Rectal smooth muscle tissue (tissue), 1 donor: ENCODE measurements around the gene XYLB.
"Not testable (repeated sequence)": the region's sequence is repeated elsewhere in the genome, so short reads cannot be mapped to it uniquely, and the experiment has no call there.

Experiments
- H3K27ac ChIP-seq: one replicate; pipeline ENCODE4 v1.7.0; 2013; ENCODE audit warnings: low read depth, low read length, inconsistent platforms
- H3K27me3 ChIP-seq: one replicate; pipeline ENCODE4 v1.7.0; 2013; ENCODE audit warnings: low read length; ENCODE audit not compliant: control insufficient read depth, insufficient read depth
- H3K36me3 ChIP-seq: one replicate; pipeline ENCODE4 v1.7.0; 2013; ENCODE audit warnings: low read length; ENCODE audit not compliant: control insufficient read depth, insufficient read depth
- H3K4me1 ChIP-seq: one replicate; pipeline ENCODE4 v1.7.0; 2013; ENCODE audit warnings: low read length; ENCODE audit not compliant: control insufficient read depth, insufficient read depth
- H3K4me3 ChIP-seq: one replicate; pipeline ENCODE4 v1.7.0; 2013; ENCODE audit warnings: low read length
- H3K9ac ChIP-seq: one replicate; pipeline ENCODE4 v1.7.0; 2013; ENCODE audit warnings: low read length

Gene XYLB

GRCh38 chr3:38314112-38314763 lies 32.3 kb upstream of the XYLB start:
- H3K4me3 ChIP-seq, result no peak overlapping the region
- no peaks in the 10 kb centered on the region for H3K4me1 ChIP-seq
- no peak overlapping the region for H3K27ac ChIP-seq
- H3K27me3 ChIP-seq, result no peaks in the 10 kb centered on the region
- no peak overlapping the region for H3K9ac ChIP-seq
- no peaks in the 10 kb centered on the region for H3K36me3 ChIP-seq

GRCh38 chr3:38314764-38315487 lies 31.7 kb upstream of the XYLB start:
- no peak overlapping the region for H3K27ac ChIP-seq
- H3K36me3 ChIP-seq, result no peaks in the 10 kb centered on the region

GRCh38 chr3:38315488-38316230 lies 30.9 kb upstream of the XYLB start:
- no peaks in the 10 kb centered on the region for H3K36me3 ChIP-seq
- no peak overlapping the region for H3K9ac ChIP-seq
- no peaks in the 10 kb centered on the region for H3K4me1 ChIP-seq
- H3K4me3 ChIP-seq, result no peak overlapping the region
- H3K27me3 ChIP-seq, result no peaks in the 10 kb centered on the region
- no peak overlapping the region for H3K27ac ChIP-seq

More at GRCh38 chr3:38314764-38315487, 31.7 kb upstream of the XYLB start:
- Histone ChIP-seq H3K9ac (no peak overlapping the region), H3K27me3 (no peaks in the 10 kb centered on the region), H3K4me1 (no peaks in the 10 kb centered on the region), H3K4me3 (no peak overlapping the region)

- no peak overlapping the region for H3K9ac ChIP-seq
- no peaks in the 10 kb centered on the region for H3K27me3 ChIP-seq
- no peaks in the 10 kb centered on the region for H3K36me3 ChIP-seq
- H3K27ac ChIP-seq, result no peak overlapping the region
- H3K4me1 ChIP-seq, result no peaks in the 10 kb centered on the region
- no peak overlapping the region for H3K4me3 ChIP-seq
Measured at GRCh38 chr3:38316356-38317191, 30.0 kb upstream of the XYLB start.

- Histone ChIP-seq H3K27ac (no peak overlapping the region), H3K36me3 (no peaks in the 10 kb centered on the region), H3K4me3 (no peak overlapping the region), H3K27me3 (no peaks in the 10 kb centered on the region), H3K9ac (no peak overlapping the region), H3K4me1 (no peaks in the 10 kb centered on the region)
Measured at GRCh38 chr3:38317192-38317759, 29.3 kb upstream of the XYLB start.

GRCh38 chr3:38318766-38319671 lies 27.6 kb upstream of the XYLB start:
- Histone ChIP-seq H3K27me3 (no peaks in the 10 kb centered on the region), H3K4me3 (no peak overlapping the region), H3K27ac (no peak overlapping the region), H3K36me3 (no peaks in the 10 kb centered on the region), H3K4me1 (no peaks in the 10 kb centered on the region), H3K9ac (no peak overlapping the region)

- H3K36me3 ChIP-seq, H3K27ac ChIP-seq: not testable (repeated sequence)
Measured at GRCh38 chr3:38320638-38321037, 25.9 kb upstream of the XYLB start.

GRCh38 chr3:38323060-38323459 lies 23.5 kb upstream of the XYLB start:
- Histone ChIP-seq H3K9ac (no peak overlapping the region), H3K4me3 (no peak overlapping the region), H3K27ac (no peak overlapping the region), H3K4me1 (no peaks in the 10 kb centered on the region), H3K27me3 (no peaks in the 10 kb centered on the region), H3K36me3 (no peaks in the 10 kb centered on the region)

More at GRCh38 chr3:38320638-38321037, 25.9 kb upstream of the XYLB start:
- H3K4me1 ChIP-seq, H3K9ac ChIP-seq, H3K4me3 ChIP-seq, H3K27me3 ChIP-seq: not testable (repeated sequence)

- Histone ChIP-seq H3K4me1 (no peaks in the 10 kb centered on the region), H3K36me3 (no peaks in the 10 kb centered on the region), H3K9ac (no peak overlapping the region), H3K27me3 (no peaks in the 10 kb centered on the region), H3K4me3 (no peak overlapping the region), H3K27ac (no peak overlapping the region)
Measured at GRCh38 chr3:38325256-38325655, 21.3 kb upstream of the XYLB start.

GRCh38 chr3:38327335-38328009 lies 19.1 kb upstream of the XYLB start:
- no peak overlapping the region for H3K27ac ChIP-seq
- no peaks in the 10 kb centered on the region for H3K4me1 ChIP-seq
- no peaks in the 10 kb centered on the region for H3K36me3 ChIP-seq
- H3K9ac ChIP-seq, result no peak overlapping the region
- H3K4me3 ChIP-seq, result no peak overlapping the region
- H3K27me3 ChIP-seq, result no peaks in the 10 kb centered on the region
